ENCODE results near the gene CRYBG2.

Gene CRYBG2, protein sequence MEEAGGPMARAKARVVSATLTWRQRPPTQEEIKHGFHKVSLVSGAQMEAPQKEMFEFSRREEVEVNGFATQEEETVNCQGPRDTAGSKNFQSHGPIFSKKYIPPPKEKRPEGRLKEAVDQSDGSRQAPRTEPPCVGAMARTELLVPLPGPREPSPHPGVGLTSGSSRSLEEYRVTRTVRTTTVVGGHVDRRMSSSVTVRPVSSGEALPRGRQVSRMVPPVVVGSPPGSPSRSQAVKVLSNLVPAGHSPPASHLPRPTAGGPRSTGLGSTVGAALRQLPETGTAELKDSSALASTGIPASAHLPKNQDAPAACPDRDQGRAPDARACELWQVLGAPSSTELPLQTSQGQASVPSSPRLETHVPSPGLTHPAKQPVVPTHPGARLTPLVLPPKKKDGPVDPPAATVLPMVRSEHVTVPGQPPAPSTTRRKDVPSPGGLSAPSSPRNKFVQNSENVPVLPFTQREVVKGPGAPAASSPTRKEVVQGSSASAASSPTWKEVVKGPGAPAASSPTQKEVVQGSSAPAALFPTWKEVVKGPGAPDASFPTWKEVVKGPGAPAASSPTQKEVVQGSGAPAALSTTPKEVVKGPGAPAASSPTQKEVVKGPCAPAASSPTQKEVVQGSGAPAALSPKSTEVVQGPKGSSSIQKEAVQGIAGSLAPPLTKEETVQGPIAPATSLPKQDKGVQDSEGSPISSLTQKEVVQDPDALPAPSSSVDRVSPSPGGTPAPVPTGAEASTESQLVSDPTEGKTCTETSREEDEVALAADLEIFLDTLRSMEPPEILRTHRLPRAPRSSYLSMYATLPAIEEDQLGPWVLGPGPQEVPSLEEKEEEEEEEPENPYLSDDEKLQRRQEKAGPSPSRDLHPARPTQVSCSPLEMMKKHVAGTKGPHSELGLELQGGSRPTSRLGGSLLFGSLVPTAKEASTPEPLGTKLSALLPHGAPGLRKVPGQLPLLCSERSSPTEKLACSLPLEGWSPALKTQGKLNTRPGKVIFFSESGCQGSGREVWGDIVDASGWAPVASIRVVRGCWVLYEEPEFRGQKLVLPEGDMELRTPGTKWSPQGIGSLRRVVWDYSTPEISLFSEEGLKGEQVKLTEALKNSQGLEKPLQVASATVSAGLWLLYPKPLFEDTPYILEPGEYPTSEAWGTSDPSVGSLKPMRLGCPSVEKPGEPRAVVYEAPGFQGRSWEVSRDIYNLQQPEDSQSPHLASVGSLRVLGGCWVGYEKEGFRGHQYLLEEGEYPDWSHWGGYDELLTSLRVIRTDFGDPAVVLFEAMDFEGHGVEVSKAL (N-terminal part only)

GRCh38 chr1:26353976-26354820 lies at the start of gene CRYBG2:
Gene CRYBG2, minus strand, starts transcription at chr1:26354130. Its CDS starts 7,473 bp downstream, at chr1:26346657.
- ChIA-PET POLR2A (no interaction called here), CTCF (interaction anchor here (0.9 kb wide), 1 partner anchor 63 kb away, joined by 3 read pairs; no protein-coding TSS in a partner anchor)
- no peak for DNase-seq (ENCODE audit: extremely low spot score)
- TF ChIP-seq ARNT (IDR thresholded peaks at IDR 0.05) (no peak), NFRKB (IDR thresholded peaks at IDR 0.05) (no peak), HDGF (IDR thresholded peaks at IDR 0.05; ENCODE audit: borderline replicate concordance) (no peak), ELF4 (IDR thresholded peaks at IDR 0.05) (no peak), LEF1 (IDR thresholded peaks at IDR 0.05; ENCODE audit: borderline replicate concordance) (no peak), ZNF384 (IDR thresholded peaks at IDR 0.05) (no peak), SP1 (IDR thresholded peaks at IDR 0.05) (no peak), FOXM1 (IDR thresholded peaks at IDR 0.05; ENCODE audit: borderline replicate concordance) (no peak), L3MBTL2 (conservative IDR thresholded peaks at IDR 0.05) (no peak), TARDBP (IDR thresholded peaks at IDR 0.05) (no peak), CTBP1 (IDR thresholded peaks at IDR 0.05; ENCODE audit: borderline replicate concordance) (no peak)
- TF ChIP-seq, protein P1, sequence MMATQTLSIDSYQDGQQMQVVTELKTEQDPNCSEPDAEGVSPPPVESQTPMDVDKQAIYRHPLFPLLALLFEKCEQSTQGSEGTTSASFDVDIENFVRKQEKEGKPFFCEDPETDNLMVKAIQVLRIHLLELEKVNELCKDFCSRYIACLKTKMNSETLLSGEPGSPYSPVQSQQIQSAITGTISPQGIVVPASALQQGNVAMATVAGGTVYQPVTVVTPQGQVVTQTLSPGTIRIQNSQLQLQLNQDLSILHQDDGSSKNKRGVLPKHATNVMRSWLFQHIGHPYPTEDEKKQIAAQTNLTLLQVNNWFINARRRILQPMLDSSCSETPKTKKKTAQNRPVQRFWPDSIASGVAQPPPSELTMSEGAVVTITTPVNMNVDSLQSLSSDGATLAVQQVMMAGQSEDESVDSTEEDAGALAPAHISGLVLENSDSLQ (IDR thresholded peaks at IDR 0.05), result no peak

- TF ChIP-seq, protein P1 (IDR thresholded peaks at IDR 0.05), result no peak
- TF ChIP-seq NFRKB (IDR thresholded peaks at IDR 0.05) (no peak), CTBP1 (IDR thresholded peaks at IDR 0.05; ENCODE audit: borderline replicate concordance) (no peak), L3MBTL2 (conservative IDR thresholded peaks at IDR 0.05) (no peak), FOXA1 (IDR thresholded peaks at IDR 0.05) (no peak), ARNT (IDR thresholded peaks at IDR 0.05) (no peak), LEF1 (IDR thresholded peaks at IDR 0.05; ENCODE audit: borderline replicate concordance) (no peak), BHLHE40 (IDR thresholded peaks at IDR 0.05; ENCODE audit: borderline replicate concordance) (no peak), HDGF (IDR thresholded peaks at IDR 0.05; ENCODE audit: borderline replicate concordance) (no peak), TARDBP (IDR thresholded peaks at IDR 0.05) (no peak), FOXK2 (IDR thresholded peaks at IDR 0.05) (no peak), ZNF384 (IDR thresholded peaks at IDR 0.05) (no peak), SP1 (IDR thresholded peaks at IDR 0.05) (no peak), SUZ12 (IDR thresholded peaks at IDR 0.05) (no peak)
- POLR2A ChIA-PET, result no interaction called here
- DNase-seq (ENCODE audit: extremely low spot score), result no peak
- CTCF ChIA-PET, result no interaction called here
These were observed 49.7 kb upstream of the CRYBG2 start for GRCh38 chr1:26403656-26404055.

GRCh38 chr1:26401891-26402290 lies 48.0 kb upstream of the CRYBG2 start:
- no peak for DNase-seq (ENCODE audit: extremely low spot score)
- ChIA-PET CTCF (interaction anchor here (3.2 kb wide), 1 partner anchor 15 kb away, joined by 14 read pairs; no protein-coding TSS in a partner anchor), POLR2A (no interaction called here)
- no peak for TF ChIP-seq CTBP1 (IDR thresholded peaks at IDR 0.05; ENCODE audit: borderline replicate concordance)
- no peak for TF ChIP-seq HDGF (IDR thresholded peaks at IDR 0.05; ENCODE audit: borderline replicate concordance)
- TF ChIP-seq SP1 (IDR thresholded peaks at IDR 0.05), result no peak
- no peak for TF ChIP-seq FOXA1 (IDR thresholded peaks at IDR 0.05)
- TF ChIP-seq ELF4 (IDR thresholded peaks at IDR 0.05), result no peak
- TF ChIP-seq TARDBP (IDR thresholded peaks at IDR 0.05), result no peak
- no peak for TF ChIP-seq ZNF384 (IDR thresholded peaks at IDR 0.05)
- TF ChIP-seq FOXM1 (IDR thresholded peaks at IDR 0.05; ENCODE audit: borderline replicate concordance), result no peak
- TF ChIP-seq FOXK2 (IDR thresholded peaks at IDR 0.05), result no peak
- TF ChIP-seq NFRKB (IDR thresholded peaks at IDR 0.05), result no peak
- TF ChIP-seq, protein P1 (IDR thresholded peaks at IDR 0.05), result no peak
- no peak for TF ChIP-seq ARNT (IDR thresholded peaks at IDR 0.05)
- no peak for TF ChIP-seq SUZ12 (IDR thresholded peaks at IDR 0.05)
- no peak for TF ChIP-seq BHLHE40 (IDR thresholded peaks at IDR 0.05; ENCODE audit: borderline replicate concordance)
- TF ChIP-seq L3MBTL2 (conservative IDR thresholded peaks at IDR 0.05), result no peak

DNA sequence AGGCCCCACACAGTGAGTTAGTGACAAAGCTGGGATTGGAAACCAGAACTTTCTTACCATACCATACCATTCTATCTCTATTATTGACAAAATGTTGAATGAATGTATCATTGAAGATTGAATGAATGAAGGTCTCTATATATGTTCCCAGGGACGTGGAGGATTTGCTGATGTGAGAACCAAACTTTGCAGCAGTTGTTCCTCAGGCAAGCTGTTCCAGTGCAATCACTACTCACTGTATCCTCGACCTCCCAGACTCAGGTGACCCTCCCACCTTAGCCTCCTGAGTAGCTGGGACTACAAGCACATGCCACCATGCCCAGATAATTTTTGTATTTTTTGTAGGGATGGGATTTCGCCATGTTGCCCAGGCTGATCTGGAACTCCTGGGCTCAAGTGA lies 45.1 kb upstream of the CRYBG2 start:
- POLR2A ChIA-PET, result no interaction called here
- no peak for DNase-seq (ENCODE audit: extremely low spot score)
- CTCF ChIA-PET, result interaction anchor here (0.7 to 3.2 kb wide), 2 partner anchors 18 to 230 kb away, joined by 3 to 14 read pairs; no protein-coding TSS in a partner anchor
- TF ChIP-seq SUZ12 (IDR thresholded peaks at IDR 0.05), result no peak
- no peak for TF ChIP-seq BHLHE40 (IDR thresholded peaks at IDR 0.05; ENCODE audit: borderline replicate concordance)
- TF ChIP-seq FOXK2 (IDR thresholded peaks at IDR 0.05), result no peak
- no peak for TF ChIP-seq SP1 (IDR thresholded peaks at IDR 0.05)
- TF ChIP-seq HDGF (IDR thresholded peaks at IDR 0.05; ENCODE audit: borderline replicate concordance), result no peak
- no peak for TF ChIP-seq TARDBP (IDR thresholded peaks at IDR 0.05)
- TF ChIP-seq FOXA1 (IDR thresholded peaks at IDR 0.05), result no peak
- no peak for TF ChIP-seq L3MBTL2 (conservative IDR thresholded peaks at IDR 0.05)
- TF ChIP-seq, protein P1 (IDR thresholded peaks at IDR 0.05), result no peak
- TF ChIP-seq ZNF384 (IDR thresholded peaks at IDR 0.05), result no peak
- no peak for TF ChIP-seq LEF1 (IDR thresholded peaks at IDR 0.05; ENCODE audit: borderline replicate concordance)
- no peak for TF ChIP-seq NFRKB (IDR thresholded peaks at IDR 0.05)
- no peak for TF ChIP-seq FOXM1 (IDR thresholded peaks at IDR 0.05; ENCODE audit: borderline replicate concordance)
- TF ChIP-seq ARNT (IDR thresholded peaks at IDR 0.05), result no peak
